Renal cortex interstitium (tissue), 11 donors: ENCODE results near the gene RBM44. TPM values are rescaled to one million over a fixed set of nuclear protein-coding genes. Genes with fewer than 3 reads are reported as not detected.
"Not testable (repeated sequence)": the region's sequence is repeated elsewhere in the genome, so short reads cannot be mapped to it uniquely, and the experiment has no call there.

Experiments
- DNase-seq, 11 donors: peaks; one replicate each; pipeline ENCODE4 v3.0.0-alpha.2; 2013; ENCODE audit warnings: low read depth in 9 of 11, low spot score in 4 of 11; ENCODE audit errors: extremely low read depth in 1 of 11
- polyA plus RNA-seq, 3 donors: library from polyadenylated mRNA; unstranded; fragments of 120-200 nt; gene quantifications; one replicate each; pipeline ENCODE4 v1.2.1, GENCODE V29; 2013; ENCODE audit not compliant: insufficient read length in 3 of 3

The RBM44 gene
- polyA plus RNA-seq, 3 donors: 0.53 to 0.70 (median 0.56) TPM

- no peak for DNase-seq
These were observed 26.1 kb upstream of the RBM44 start for GRCh38 chr2:237772513-237772912.

DNA sequence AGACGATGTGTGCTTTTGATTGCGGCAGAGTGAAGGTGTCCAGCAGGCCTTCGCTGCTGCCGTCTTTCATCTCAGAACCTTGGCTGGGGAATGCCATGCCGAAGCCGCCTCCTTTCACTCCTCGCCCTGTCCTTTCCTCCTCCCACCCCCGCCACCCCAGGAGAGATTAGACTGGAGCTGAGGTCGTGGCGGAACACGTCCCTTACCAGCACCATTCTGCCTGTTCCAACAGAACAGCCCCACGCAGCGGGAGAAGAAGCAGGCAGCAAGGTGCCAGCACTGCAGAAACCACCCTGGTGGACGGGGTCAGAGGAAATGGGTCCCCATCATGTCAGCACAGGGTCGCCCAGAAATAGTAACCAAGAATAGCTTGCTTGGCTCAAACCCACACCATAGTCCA, 24.8 kb upstream of the RBM44 start:
- no peak for DNase-seq

DNA sequence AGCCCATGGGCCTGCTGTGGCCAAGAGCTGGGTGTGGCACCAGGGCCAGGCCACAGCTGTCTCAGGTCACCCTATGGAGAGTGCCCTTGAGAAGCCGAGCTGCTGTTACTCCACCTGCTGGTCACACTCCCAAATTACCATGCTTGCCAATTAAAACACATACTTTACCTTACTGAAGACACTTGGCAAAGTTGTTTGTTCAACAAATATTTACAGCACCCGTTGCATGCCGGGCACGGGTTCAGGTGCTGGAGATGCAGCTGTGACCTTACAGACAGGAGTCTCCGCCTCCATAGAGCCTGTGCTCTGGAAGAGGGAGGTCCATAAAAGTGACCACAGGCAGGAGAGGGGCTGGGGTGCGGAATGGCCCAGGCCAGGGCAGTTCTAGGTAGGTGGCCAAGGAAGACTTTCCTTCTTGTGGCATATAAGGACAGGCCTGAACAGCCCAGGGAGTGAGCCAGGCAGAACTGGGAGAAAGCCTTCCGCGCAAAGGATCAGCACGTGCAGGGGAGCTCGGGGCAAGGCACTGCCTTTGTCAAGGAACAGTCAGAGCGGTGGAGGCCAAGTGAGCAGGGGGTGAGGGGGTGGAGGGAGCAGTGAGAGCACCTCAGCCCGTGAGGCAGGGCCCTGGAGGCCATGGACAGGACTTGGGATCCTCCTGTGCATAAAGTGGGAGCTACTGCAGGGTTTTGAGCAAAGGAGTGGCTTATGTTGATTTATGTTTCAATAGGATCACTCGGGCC, 23.6 kb upstream of the RBM44 start:
- DNase-seq: peak in 10 of 11 donors; percentile 7 to 47 (median 18)

- DNase-seq: no peak
These were observed 19.1 kb upstream of the RBM44 start for GRCh38 chr2:237779521-237779920.

DNA sequence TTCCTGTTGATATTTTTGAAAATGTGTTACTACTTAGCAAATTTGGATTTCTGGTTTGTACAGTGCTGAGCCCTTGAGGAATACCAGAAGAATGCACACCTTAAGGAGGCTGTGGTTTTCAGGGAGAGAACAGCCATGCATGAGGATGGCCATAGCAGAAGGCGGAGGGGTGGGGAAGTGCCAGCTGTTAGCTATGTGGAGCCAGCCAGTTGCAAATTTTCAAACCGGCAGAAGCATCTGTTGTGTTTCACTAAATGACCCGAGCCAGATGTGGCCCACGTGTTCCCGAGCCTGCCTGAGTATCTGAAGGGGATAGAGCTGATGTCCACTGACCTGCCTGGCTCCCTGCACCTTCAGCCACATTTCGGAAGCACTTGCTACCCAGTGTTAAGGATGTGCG, 16.4 kb upstream of the RBM44 start:
- DNase-seq: no peak

DNA sequence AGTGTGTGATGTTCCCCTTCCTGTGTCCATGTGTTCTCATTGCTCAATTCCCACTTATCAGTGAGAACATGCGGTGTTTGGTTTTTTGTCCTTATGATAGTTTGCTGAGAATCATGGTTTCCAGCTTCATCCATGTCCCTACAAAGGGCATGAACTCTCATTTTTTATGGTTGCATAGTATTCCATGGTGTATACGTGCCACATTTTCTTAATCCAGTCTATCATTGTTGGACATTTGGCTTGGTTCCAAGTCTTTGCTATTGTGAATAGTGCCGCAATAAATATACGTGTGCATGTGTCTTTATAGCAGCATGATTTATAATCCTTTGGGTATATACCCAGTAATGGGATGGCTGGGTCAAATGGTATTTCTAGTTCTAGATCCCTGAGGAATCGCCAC, 14.9 kb upstream of the RBM44 start:
- DNase-seq: not testable (repeated sequence)

- no peak for DNase-seq
These were observed 11.6 kb upstream of the RBM44 start for GRCh38 chr2:237786936-237787335.

DNA sequence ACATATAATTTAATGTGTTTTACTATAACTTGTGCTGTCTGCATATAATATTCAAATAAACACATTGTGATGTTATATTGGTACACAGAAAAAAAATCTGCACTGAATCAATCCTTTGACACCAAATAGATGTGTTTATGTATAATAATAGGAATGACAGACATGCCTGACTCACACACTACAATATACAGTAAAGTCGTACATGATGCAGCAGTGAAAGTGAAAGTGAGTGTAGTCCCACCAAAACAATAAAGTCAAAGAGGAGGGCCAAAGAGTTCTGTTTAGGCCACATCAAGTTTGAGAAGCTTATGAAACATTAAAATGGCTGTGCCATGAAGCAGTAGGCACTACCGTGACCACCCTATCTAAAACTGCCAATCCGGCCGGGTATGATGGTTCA, 8.2 kb upstream of the RBM44 start:
- DNase-seq: no peak

GRCh38 chr2:237791977-237792727, 6.4 kb upstream of the RBM44 start:
- no peak for DNase-seq

DNA sequence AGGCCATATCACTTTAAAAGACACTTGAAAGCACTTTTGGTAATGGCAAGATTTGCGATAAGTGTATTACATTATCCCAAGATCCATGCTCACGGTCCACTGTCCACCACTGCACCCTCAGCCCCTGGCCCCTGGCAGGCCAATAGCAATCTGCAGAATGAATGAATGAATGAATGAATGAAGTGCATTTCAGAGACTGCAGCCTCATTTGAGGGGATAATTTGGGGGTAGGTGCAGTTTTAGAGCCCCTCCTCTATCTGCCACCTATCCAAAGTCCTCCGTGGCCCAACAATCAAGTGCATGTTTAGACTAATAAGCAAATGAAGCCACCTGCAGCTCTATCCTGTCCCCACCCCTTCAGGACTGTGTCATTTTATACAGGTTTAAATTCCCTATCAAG, 1.3 kb upstream of the RBM44 start:
- DNase-seq: no peak

- no peak for DNase-seq
These were observed 465 bp downstream of the RBM44 start for GRCh38 chr2:237799060-237799428.

- no peak for DNase-seq
These were observed 2.9 kb downstream of the RBM44 start for GRCh38 chr2:237801466-237801865.

GRCh38 chr2:237806334-237806733, 7.8 kb downstream of the RBM44 start:
- DNase-seq: no peak

- no peak for DNase-seq
These were observed 17.1 kb downstream of the RBM44 start for GRCh38 chr2:237815637-237816036.

GRCh38 chr2:237816531-237816930, 18.0 kb downstream of the RBM44 start:
- DNase-seq: no peak

GRCh38 chr2:237818066-237818473, 19.5 kb downstream of the RBM44 start:
- DNase-seq: no peak

DNA sequence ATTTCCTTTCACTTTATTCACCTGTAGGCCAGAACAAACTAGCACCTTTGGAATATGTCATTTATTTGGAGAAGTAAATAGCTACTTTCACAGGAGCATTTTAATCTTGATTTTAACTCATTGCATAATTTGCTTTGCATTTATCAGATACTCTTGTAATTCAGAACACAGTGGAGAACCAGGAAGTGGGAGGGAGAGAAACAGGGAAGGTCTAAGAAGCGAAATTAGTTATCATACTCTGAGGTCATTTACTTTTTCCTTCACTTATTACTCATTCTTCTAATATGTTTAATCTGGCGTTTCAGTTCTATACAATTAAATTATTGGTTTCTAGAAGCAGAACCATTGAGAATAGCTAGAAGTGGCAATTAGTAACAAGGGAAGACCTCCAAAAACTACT, 20.7 kb downstream of the RBM44 start:
- no peak for DNase-seq

DNA sequence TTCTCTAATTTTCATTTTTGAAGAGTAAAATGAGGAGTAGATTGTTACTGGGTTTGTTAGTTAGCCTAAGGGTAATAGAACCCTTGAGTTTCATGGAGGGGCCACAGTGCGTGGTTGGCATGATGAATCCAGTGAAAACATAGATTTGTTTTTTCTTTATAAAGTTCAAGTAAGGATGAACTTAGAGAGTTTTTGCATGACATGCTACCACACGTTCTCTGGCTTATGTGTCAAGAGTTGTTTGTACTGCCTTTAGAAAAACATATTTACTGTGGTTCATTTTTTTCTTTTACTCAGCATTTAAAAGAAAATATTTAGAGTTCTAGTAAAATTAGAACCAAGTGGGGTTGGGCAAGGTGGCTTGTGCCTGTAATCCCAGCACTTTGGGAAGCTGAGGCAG, 21.8 kb downstream of the RBM44 start:
- no peak for DNase-seq

- DNase-seq: no peak
These were observed 25.0 kb downstream of the RBM44 start for GRCh38 chr2:237823544-237823943.

- no peak for DNase-seq
These were observed 25.5 kb downstream of the RBM44 start for GRCh38 chr2:237824085-237824484.
